Spinal cord (tissue), 10 donors: ENCODE results near the gene B4GALNT3. TPM values are rescaled to one million over a fixed set of nuclear protein-coding genes. Genes with fewer than 3 reads are reported as not detected.

ENCODE experiments used
- DNase-seq, 6 donors: peaks; one replicate each; pipeline versions ENCODE4 v3.0.0 to v3.0.0-alpha.2; 2013 to 2015; ENCODE audit warnings: low spot score in 6 of 6, low read depth in 4 of 6
- H3K27ac ChIP-seq: one replicate; pipeline ENCODE4 v1.5.1; 2013; ENCODE audit warnings: low read depth, low read length, control low read depth
- H3K27me3 ChIP-seq: one replicate; pipeline ENCODE4 v1.6.1; 2013; ENCODE audit warnings: low read length; ENCODE audit not compliant: control insufficient read depth, insufficient read depth
- H3K36me3 ChIP-seq: one replicate; pipeline ENCODE4 v1.6.1; 2013; ENCODE audit warnings: low read length; ENCODE audit not compliant: control insufficient read depth, insufficient read depth
- H3K4me1 ChIP-seq: one replicate; pipeline ENCODE4 v1.6.1; 2013; ENCODE audit warnings: low read length; ENCODE audit not compliant: control insufficient read depth, insufficient read depth
- H3K4me3 ChIP-seq: one replicate; pipeline ENCODE4 v1.5.1; 2013; ENCODE audit warnings: low read depth, low read length, control low read depth
- H3K9me3 ChIP-seq: one replicate; pipeline ENCODE4 v1.6.1; 2013; ENCODE audit warnings: low read length; ENCODE audit not compliant: control insufficient read depth, insufficient read depth
- WGBS: methylation state at CpG from one replicate; pipeline ENCODE4 v1.1.5; 2013; ENCODE audit warnings: missing lambda C conversion rate; ENCODE audit not compliant: insufficient coverage; 5-methylcytosine and 5-hydroxymethylcytosine counted together
- polyA plus RNA-seq, 2 donors: library from polyadenylated mRNA; unstranded; fragments of 120-200 nt; gene quantifications; one replicate each; pipeline ENCODE4 v1.2.1, GENCODE V29; 2013; ENCODE audit not compliant: insufficient read length in 2 of 2
- total RNA-seq, 2 donors: library from RNA; depleted of rRNA in 1 of 2; stranded (reverse); fragments of 120-200 nt in 1 of 2; fragments of >200 nt in 1 of 2; gene quantifications; one replicate each; pipeline versions ENCODE4 v1.2.3 to v1.2.4, GENCODE V29; 2013 to 2014
- donor health status: healthy.

The B4GALNT3 gene
- total and polyA plus RNA-seq, 4 donors = 3.2 to 7.2 (median 3.9) TPM

DNA sequence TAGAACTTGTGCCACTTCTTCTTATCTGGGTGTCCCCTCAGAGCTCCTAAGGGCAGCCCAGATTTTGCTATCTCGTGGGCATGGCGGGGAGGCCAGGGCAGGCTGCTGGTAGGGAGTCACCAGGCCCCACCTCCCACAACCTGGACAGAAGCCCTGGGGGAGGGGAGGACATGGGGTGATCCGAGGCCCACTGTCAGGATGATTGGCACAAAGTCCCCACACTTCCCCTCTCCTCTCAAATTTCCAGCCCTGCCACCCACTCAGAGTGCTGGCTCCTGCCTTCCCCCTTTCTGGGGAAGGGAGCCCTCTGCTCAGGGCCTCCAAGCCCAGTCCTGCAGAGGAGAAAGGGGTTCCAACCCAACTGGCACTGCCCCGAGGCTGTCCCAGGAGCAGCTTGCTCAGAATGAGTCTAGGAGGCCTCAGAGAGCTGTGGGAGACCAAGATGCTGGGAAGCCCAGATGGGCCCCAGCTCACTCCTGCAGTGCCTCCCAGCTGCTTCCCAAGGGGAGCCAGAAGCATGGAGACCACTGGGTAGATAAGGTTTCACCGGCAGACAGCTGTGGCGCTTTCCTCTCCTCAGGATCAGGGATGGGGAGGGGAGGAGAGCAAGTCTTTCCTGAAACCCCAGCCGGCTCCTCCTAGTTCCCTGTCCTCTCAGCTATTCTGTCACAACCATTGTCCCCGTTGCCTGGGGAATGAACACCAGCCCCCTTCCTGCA is 82.8 kb downstream of the B4GALNT3 start:
- H3K27me3 ChIP-seq = no peaks in the 10 kb centered on the region
- peaks cover 46% of the 10 kb centered on the region for H3K4me1 ChIP-seq
- H3K4me3 ChIP-seq = no peak overlapping the region
- peaks cover 5% of the 10 kb centered on the region for H3K36me3 ChIP-seq
- H3K9me3 ChIP-seq = no peaks in the 10 kb centered on the region
- peak overlapping the region; percentile 77 for H3K27ac ChIP-seq
- WGBS = 56% methylated on average over 4 of the region's 8 CpGs
- DNase-seq = no peak

- 70% methylated on average over 3 of the region's 9 CpGs for WGBS
- no peak overlapping the region for H3K4me3 ChIP-seq
- no peaks in the 10 kb centered on the region for H3K27me3 ChIP-seq
- H3K9me3 ChIP-seq = no peaks in the 10 kb centered on the region
- H3K4me1 ChIP-seq = peaks cover 48% of the 10 kb centered on the region
- peak overlapping the region; percentile 77 for H3K27ac ChIP-seq
- H3K36me3 ChIP-seq = peaks cover 8% of the 10 kb centered on the region
- no peak for DNase-seq
Measured at GRCh38 chr12:543114-543451, 83.3 kb downstream of the B4GALNT3 start.

DNA sequence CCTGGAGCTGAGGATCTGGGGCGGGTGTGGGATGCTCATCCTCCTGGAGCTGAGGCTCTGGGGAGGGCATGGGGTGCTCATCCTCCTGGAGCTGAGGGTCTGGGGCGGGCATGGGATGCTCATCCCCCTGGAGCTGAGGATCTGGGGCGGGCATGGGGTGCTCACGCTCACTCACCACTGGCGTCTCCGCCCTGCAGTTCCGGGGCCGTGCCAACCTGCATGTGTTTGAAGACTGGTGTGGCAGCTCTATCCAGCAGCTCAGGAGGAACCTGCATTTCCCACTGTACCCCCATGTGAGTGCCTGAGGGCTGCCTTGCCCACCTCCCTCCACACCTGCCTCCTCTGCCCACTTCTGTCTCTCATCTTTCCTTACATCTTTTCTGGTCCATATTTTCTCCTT is 84.4 kb downstream of the B4GALNT3 start:
- Histone ChIP-seq H3K9me3 (no peaks in the 10 kb centered on the region), H3K4me3 (no peak overlapping the region), H3K27ac (no peak overlapping the region), H3K36me3 (peaks cover 10% of the 10 kb centered on the region), H3K4me1 (peaks cover 37% of the 10 kb centered on the region), H3K27me3 (no peaks in the 10 kb centered on the region)
- no peak for DNase-seq
- WGBS = 95% methylated on average over 6 of the region's 8 CpGs

GRCh38 chr12:544941-545635 is 85.3 kb downstream of the B4GALNT3 start:
- H3K4me1 ChIP-seq = peaks cover 37% of the 10 kb centered on the region
- H3K27ac ChIP-seq = no peak overlapping the region
- peaks cover 15% of the 10 kb centered on the region for H3K36me3 ChIP-seq
- H3K4me3 ChIP-seq = no peak overlapping the region
- H3K9me3 ChIP-seq = no peaks in the 10 kb centered on the region
- no peak for DNase-seq
- 87% methylated on average over 5 of the region's 9 CpGs for WGBS
- H3K27me3 ChIP-seq = no peaks in the 10 kb centered on the region

GRCh38 chr12:545835-546234 is 86.1 kb downstream of the B4GALNT3 start:
- Histone ChIP-seq H3K27ac (no peak overlapping the region), H3K9me3 (no peaks in the 10 kb centered on the region), H3K4me3 (no peak overlapping the region), H3K36me3 (peaks cover 19% of the 10 kb centered on the region), H3K27me3 (no peaks in the 10 kb centered on the region), H3K4me1 (peaks cover 37% of the 10 kb centered on the region)
- WGBS = 85% methylated on average over 4 of the region's 6 CpGs
- no peak for DNase-seq

GRCh38 chr12:546265-546919 is 86.7 kb downstream of the B4GALNT3 start:
- no peak overlapping the region for H3K27ac ChIP-seq
- peaks cover 23% of the 10 kb centered on the region for H3K36me3 ChIP-seq
- no peaks in the 10 kb centered on the region for H3K9me3 ChIP-seq
- DNase-seq = no peak
- WGBS = 91% methylated on average over 38 of the region's 41 CpGs
- H3K4me1 ChIP-seq = peaks cover 32% of the 10 kb centered on the region
- H3K4me3 ChIP-seq = no peak overlapping the region
- H3K27me3 ChIP-seq = no peaks in the 10 kb centered on the region

DNA sequence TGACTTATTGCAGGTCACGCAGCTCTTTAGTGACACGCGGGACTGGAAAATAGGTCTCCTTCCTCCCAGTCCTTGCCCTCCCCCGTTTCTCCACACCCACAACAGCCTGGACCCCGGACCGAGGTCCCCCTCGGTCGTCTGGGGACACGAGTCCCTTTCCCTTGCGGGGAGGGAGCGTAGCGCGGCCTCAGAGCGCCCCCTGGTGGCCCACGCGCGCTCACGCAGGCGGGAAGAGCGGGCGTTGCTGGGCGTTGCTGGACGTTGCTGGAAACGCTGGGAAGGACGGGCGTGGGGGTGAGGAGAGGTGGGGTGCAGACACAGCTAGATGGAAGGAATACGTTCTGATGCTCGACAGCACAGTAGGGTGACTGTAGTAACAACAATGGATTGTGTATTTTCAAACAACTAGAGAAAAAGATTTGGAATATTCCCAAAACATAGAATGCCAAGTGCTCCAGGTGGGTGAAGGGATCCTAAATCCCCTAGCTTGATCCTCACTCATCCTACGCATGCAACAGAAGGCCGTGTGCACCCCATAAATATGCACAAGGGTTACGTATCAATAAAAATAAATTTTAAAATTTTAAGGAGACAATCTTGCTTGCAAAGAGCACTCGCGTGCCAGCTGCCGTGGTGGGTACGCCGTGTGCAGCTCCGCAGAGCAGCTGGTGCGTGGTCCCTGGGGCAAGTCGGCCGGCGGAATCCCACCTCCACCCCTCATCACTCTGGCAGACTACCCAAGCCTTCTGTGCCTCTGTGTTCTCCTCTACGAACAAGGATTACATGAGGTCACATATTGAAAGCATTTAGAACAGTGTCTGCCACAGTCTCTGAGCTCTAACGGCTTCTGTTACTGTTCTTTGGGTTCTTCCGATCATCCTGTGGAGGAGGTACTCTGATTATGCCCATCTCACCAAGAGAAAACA is 87.4 kb downstream of the B4GALNT3 start:
- H3K9me3 ChIP-seq = no peaks in the 10 kb centered on the region
- no peak overlapping the region for H3K27ac ChIP-seq
- 28% methylated on average over 32 of the region's 44 CpGs for WGBS
- no peaks in the 10 kb centered on the region for H3K27me3 ChIP-seq
- H3K4me1 ChIP-seq = peaks cover 26% of the 10 kb centered on the region
- peaks cover 27% of the 10 kb centered on the region for H3K36me3 ChIP-seq
- H3K4me3 ChIP-seq = no peak overlapping the region
- peak in 4 of 6 donors; percentile 35 to 81 (median 57) for DNase-seq

DNA sequence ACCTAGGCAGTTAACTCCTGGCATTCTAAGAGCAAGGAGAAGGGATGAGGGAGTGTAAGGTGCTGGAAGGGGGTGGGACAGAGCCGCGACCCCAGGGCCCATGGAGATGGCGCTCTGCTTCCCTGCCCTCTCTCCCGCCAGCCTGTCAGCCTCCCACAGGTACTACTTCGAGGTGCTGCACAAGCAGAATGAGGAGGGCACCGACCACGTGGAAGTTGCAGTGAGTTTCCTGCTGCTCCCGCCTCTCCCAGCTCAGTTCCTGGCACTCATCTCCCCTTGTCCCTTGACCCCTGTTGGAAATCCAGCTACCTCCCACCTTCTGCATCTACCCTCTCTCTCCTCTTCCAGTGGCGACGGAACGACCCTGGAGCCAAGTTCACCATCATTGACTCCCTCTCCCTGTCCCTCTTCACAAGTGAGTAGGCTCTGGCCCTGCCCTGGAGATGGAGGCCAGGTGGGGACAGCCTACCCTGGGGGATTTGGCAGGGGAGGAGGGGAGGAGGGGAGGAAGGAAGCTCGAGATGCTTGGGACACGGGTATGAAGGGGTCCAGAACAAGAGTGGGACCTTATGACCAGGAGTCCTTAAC is 88.2 kb downstream of the B4GALNT3 start:
- 88% methylated on average over 8 of the region's 13 CpGs for WGBS
- Histone ChIP-seq H3K36me3 (peaks cover 29% of the 10 kb centered on the region), H3K9me3 (no peaks in the 10 kb centered on the region), H3K4me3 (no peak overlapping the region), H3K4me1 (peaks cover 23% of the 10 kb centered on the region), H3K27me3 (no peaks in the 10 kb centered on the region), H3K27ac (no peak overlapping the region)
- DNase-seq = no peak
